HEK293T (cell line): ENCODE measurements around the gene PRR15.

Source experiments
- CTCF ChIA-PET: fragments of 350-600 bp; formaldehyde crosslinking; extraction: SDS; loops from one replicate; lab custom pipeline; 2021; ENCODE audit warnings: antibody characterized with exemption, inconsistent platforms; lab: Yijun Ruan, JAX
- POLR2A ChIA-PET: fragments of 350-600 bp; formaldehyde crosslinking; extraction: SDS; loops from one replicate; lab custom pipeline; 2020; ENCODE audit warnings: antibody characterized with exemption, inconsistent platforms; lab: Yijun Ruan, JAX
- DNase-seq: peaks from one replicate; pipeline ENCODE4 v3.0.0; 2012; ENCODE audit warnings: mixed read lengths; ENCODE audit errors: extremely low spot score
- ARNT ChIP-seq: fragments of 450-650 bp; IDR thresholded peaks from 2 replicates; pipeline ENCODE4 v1.6.1; 2017; ENCODE audit warnings: mild to moderate bottlenecking
- BHLHE40 ChIP-seq: fragments of 450-650 bp; IDR thresholded peaks from 2 replicates; pipeline ENCODE4 v1.6.1; 2016; ENCODE audit warnings: mild to moderate bottlenecking, moderate library complexity, borderline replicate concordance
- CTBP1 ChIP-seq: fragments of 450-650 bp; IDR thresholded peaks from 2 replicates; pipeline ENCODE4 v1.6.1; 2016; ENCODE audit warnings: borderline replicate concordance
- ELF4 ChIP-seq: fragments of 450-650 bp; IDR thresholded peaks from 2 replicates; pipeline ENCODE4 v1.6.1; 2017; ENCODE audit warnings: antibody characterized with exemption
- FOXA1 ChIP-seq: fragments of 450-650 bp; IDR thresholded peaks from 2 replicates; pipeline ENCODE4 v1.6.1; 2016; ENCODE audit warnings: mild to moderate bottlenecking
- FOXK2 ChIP-seq: fragments of 450-650 bp; IDR thresholded peaks from 2 replicates; pipeline ENCODE4 v1.6.1; 2016; ENCODE audit warnings: mild to moderate bottlenecking
- FOXM1 ChIP-seq: fragments of 450-650 bp; IDR thresholded peaks from 2 replicates; pipeline ENCODE4 v1.6.1; 2017; ENCODE audit warnings: mild to moderate bottlenecking, borderline replicate concordance
- HDGF ChIP-seq: fragments of 450-650 bp; IDR thresholded peaks from 2 replicates; pipeline ENCODE4 v1.6.1; 2017; ENCODE audit warnings: antibody characterized with exemption, borderline replicate concordance
- L3MBTL2 ChIP-seq: fragments of 450-650 bp; conservative IDR thresholded peaks from 2 replicates; pipeline ENCODE4 v1.6.1; 2016; ENCODE audit warnings: mild to moderate bottlenecking
- LEF1 ChIP-seq: fragments of 450-650 bp; IDR thresholded peaks from 2 replicates; pipeline ENCODE4 v1.6.1; 2017; ENCODE audit warnings: mild to moderate bottlenecking, borderline replicate concordance
- NFRKB ChIP-seq: fragments of 450-650 bp; IDR thresholded peaks from 2 replicates; pipeline ENCODE4 v1.6.1; 2016; ENCODE audit warnings: mild to moderate bottlenecking, moderate library complexity
- PKNOX1 ChIP-seq: fragments of 450-650 bp; IDR thresholded peaks from 2 replicates; pipeline ENCODE4 v1.6.1; 2016
- SP1 ChIP-seq: fragments of 450-650 bp; IDR thresholded peaks from 2 replicates; pipeline ENCODE4 v1.6.1; 2017
- SUZ12 ChIP-seq: fragments of 450-650 bp; IDR thresholded peaks from 2 replicates; pipeline ENCODE4 v1.6.1; 2016; ENCODE audit warnings: mild to moderate bottlenecking
- TARDBP ChIP-seq: fragments of 450-650 bp; IDR thresholded peaks from 2 replicates; pipeline ENCODE4 v1.6.1; 2016
- ZNF384 ChIP-seq: fragments of 450-650 bp; IDR thresholded peaks from 2 replicates; pipeline ENCODE4 v1.6.1; 2016

The PRR15 gene

GRCh38 chr7:29569648-29570047, 6.0 kb downstream of the PRR15 start:
- POLR2A ChIA-PET: no interaction called here
- CTCF ChIA-PET: no interaction called here
- DNase-seq: no peak
- TF ChIP-seq FOXK2 (no peak), CTBP1 (no peak), NFRKB (no peak), L3MBTL2 (no peak), SP1 (no peak), ELF4 (no peak), TARDBP (no peak), SUZ12 (no peak), PKNOX1 (no peak), BHLHE40 (no peak), ZNF384 (no peak), FOXA1 (no peak)

- TF ChIP-seq NFRKB (no peak), LEF1 (no peak), CTBP1 (no peak)
- DNase-seq: no peak
- ChIA-PET POLR2A (no interaction called here), CTCF (interaction anchor here (0.5 kb wide), 1 partner anchor 37 kb away, joined by 7 read pairs; no protein-coding TSS in a partner anchor)
Measured at GRCh38 chr7:29572558-29572957, 8.9 kb downstream of the PRR15 start.

GRCh38 chr7:29573567-29573966, 9.9 kb downstream of the PRR15 start:
- no peak for DNase-seq
- ChIA-PET POLR2A (no interaction called here), CTCF (no interaction called here)
- TF ChIP-seq SUZ12 (no peak), FOXK2 (no peak), NFRKB (no peak), TARDBP (no peak), FOXM1 (no peak), ARNT (no peak), ELF4 (no peak), SP1 (no peak), PKNOX1 (no peak), BHLHE40 (no peak), LEF1 (no peak), L3MBTL2 (no peak), ZNF384 (no peak), HDGF (no peak)

GRCh38 chr7:29574659-29575058, 11.0 kb downstream of the PRR15 start:
- ChIA-PET POLR2A (no interaction called here), CTCF (no interaction called here)
- no peak for DNase-seq
- no peak for TF ChIP-seq PKNOX1
- no peak for TF ChIP-seq NFRKB

- DNase-seq: no peak
- TF ChIP-seq FOXK2: no peak
- TF ChIP-seq FOXM1: no peak
- TF ChIP-seq TARDBP: no peak
- TF ChIP-seq LEF1: no peak
- no peak for TF ChIP-seq CTBP1
- TF ChIP-seq NFRKB: no peak
- TF ChIP-seq FOXA1: no peak
- no peak for TF ChIP-seq L3MBTL2
- TF ChIP-seq ELF4: no peak
- no peak for TF ChIP-seq BHLHE40
- no peak for TF ChIP-seq SUZ12
- TF ChIP-seq HDGF: no peak
- TF ChIP-seq SP1: no peak
- POLR2A ChIA-PET: no interaction called here
- CTCF ChIA-PET: interaction anchor here (0.8 kb wide), 1 partner anchor 666 kb away, joined by 3 read pairs; no protein-coding TSS in a partner anchor
Measured at GRCh38 chr7:29587195-29587808, 23.7 kb downstream of the PRR15 start.

- no peak for DNase-seq
- TF ChIP-seq PKNOX1 (no peak), CTBP1 (no peak), L3MBTL2 (no peak), FOXA1 (no peak)
- ChIA-PET POLR2A (no interaction called here), CTCF (interaction anchor here (1.0 kb wide), 1 partner anchor 26 kb away, joined by 3 read pairs; no protein-coding TSS in a partner anchor)
Measured at GRCh38 chr7:29588212-29588611, 24.6 kb downstream of the PRR15 start.
